ENCODE data around the gene ARHGEF38.
"Not testable (repeated sequence)": the region's sequence is repeated elsewhere in the genome, so short reads cannot be mapped to it uniquely, and the experiment has no call there.

ARHGEF38 gene

DNA sequence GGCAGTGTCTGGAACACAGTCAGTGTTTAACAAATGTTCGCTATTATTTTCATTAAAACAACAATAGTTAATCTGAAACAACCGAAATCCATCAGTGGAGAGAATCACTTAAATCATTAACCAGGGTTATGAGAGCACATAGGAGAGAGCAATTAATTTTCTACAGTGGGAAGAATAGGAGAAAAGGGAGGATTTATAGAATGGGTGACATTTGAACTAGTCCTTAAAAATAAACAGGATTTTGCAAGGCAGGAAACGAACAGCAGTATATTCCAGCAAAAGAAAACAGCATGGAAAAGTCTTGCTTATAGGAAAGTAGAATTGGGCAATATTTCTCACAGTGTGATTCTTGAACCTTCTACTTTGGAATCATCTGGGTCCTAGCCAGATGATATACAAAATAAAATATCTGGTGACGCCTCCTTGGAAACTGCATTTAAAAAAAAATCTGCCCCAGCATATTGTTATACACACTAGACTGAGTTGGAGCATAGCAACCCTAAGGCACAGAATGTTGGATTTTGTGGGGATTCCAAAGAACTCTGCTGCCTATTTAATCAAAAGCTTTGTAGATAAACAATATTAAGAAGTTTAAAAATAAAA lies 100.0 kb downstream of the ARHGEF38 start:
- DNase-seq (ENCODE audit: low read depth in 2 of 2), result no peak

DNA sequence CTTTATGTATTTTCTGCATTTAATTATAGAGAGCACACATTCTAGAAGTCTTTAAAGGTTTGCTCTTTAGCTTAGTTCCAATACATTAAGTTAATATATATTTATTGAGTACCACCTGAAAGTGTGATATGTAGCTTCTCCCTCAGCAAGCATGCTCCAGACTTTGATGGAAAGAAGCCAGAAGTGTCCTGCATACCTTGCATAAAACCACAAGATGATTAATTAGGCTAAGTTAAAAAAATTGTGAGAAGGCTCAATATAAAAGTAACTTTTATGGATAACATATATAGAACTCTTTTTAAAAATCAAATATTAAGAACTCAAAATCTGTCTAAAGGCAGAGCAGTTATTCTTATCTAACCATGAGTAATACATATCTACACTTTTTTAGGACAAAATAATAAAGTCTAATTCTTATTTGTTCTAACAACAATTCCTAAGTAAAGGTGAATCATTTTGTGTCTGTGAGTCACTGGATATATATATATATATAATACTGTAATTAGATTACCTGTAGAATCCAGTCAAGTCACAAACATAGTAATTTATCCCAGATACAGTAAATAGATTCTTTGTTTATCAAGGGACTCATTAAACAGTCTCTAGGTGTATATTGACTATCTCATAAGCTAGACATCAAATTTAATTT lies 104.8 kb downstream of the ARHGEF38 start:
- DNase-seq (ENCODE audit: low read depth in 2 of 2), result no peak

DNA sequence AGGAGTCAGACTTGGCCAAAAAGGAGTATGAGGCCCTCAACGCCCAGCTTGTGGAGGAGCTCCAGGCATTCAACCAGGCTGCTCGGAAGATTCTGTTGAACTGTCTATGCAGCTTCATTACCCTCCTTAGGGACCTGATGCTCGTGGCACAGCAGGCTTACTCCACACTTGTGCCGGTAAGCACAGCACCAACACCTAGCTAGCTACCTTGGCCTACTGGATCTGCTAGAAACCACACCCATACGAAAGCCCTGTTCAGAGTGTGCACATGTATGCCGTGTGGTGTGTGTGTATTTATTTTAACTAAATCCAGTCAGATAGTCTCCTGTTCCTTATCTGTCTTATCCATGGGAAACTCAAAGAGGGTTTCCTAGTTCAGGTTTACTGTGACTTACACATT lies 106.8 kb downstream of the ARHGEF38 start:
- DNase-seq (ENCODE audit: low read depth in 2 of 2), result no peak

DNA sequence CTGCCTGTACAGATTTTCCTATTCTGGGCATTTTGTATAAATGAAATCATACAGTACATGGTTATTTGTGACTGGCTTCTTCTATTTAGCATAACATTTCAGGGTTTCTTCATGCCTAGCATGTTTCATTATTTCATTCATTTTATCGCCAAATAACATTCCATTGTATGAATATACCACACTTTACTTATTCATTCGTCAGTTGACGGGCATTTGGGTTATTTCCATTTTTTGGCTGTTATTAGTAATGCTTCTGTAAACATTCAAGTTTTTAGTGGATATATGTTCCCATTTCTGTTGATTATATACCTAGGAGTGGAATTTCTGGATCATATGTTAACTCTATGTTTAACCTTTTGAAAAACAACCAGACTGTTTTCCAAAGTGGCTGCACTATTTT lies 108.6 kb downstream of the ARHGEF38 start:
- no peak for DNase-seq (ENCODE audit: low read depth in 2 of 2)

DNA sequence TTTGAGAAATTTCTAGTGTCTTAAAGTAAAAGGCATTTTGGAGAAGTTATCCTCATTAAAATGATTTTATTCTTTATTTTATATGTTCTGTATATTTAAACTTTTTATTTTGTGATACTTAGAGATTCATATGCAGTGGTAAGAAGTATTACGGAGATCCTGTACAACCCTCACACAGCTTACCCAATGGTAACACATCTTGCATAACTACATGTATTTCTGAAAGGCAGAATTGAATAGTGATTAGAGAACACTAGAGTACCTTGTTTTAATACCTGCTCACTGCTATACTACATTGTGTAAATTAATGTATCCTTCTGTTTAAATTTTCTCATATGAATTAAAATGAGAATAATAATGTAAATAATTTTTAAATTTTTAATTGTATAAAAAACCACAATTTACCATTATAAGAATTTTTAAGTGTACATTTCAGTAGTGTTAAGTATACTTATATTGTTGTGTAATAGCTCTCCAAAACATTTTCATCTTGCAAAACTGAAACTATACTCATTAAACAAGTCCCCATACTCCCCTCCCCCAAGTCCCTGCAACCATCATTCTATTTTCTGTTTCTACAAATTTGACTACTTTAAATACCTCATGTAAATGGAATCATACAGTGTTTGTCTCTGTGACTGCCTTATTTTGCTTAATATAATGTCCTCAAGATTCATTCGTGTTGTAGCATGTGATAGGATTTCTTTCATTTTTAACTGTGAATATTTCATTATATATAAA lies 110.7 kb downstream of the ARHGEF38 start:
- DNase-seq (ENCODE audit: low read depth in 2 of 2), result no peak

DNA sequence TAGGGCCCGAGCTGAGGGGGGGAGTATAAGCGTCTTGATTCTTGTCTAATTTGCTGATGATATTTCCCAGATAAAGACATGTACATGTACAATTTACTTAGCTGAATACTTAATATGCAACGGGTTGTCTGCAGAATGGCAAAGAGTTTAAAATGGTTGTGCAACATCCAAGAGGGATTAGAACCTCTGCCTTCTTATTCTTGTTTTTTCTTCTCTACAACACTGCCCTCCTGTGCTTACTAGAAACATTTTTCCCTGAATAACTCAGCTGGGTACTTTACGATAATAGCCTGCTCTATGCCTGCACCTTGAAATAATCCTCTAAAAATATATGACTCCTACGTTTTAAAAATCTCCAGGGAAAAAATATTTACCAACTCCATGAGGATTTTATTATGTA lies 114.3 kb downstream of the ARHGEF38 start:
- no peak for DNase-seq (ENCODE audit: low read depth in 2 of 2)

DNA sequence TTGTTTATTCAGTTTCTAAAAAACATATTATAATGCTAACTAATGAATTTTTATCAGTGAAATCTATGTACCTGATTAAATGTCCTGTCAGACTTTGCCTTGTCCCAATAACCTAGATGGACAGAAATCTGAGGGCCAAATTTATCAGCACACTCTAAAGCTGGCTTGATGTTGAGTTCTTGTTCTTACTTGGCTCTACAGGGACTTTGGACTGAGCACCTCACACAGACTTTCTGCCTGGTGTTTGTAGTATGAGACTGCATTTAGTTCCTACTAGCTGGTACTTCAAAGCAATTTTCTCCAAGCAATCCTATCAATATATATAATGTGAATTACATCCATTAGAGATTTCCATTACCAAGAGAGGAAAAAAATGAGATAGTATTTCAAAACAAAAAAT lies 118.3 kb downstream of the ARHGEF38 start:
- no peak for DNase-seq (ENCODE audit: low read depth in 2 of 2)

DNA sequence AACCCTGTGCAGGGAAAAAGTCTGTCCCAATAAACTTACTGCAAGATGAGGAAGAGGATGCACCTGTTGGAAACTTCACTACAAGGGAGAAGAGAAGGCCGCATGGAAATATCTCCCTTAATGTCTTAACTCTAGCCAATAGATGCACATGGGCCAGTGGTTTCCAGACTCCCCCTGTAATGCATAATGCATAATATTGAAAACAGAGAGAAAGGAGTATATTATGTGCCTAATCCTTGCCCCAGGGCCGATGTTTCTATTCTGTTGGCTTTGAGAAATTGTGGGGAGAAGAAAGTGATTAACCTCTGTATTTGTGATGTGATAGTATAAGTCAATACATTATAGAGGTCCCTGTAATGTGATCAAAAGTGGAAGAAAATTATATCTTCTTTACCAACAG lies 118.9 kb downstream of the ARHGEF38 start:
- DNase-seq (ENCODE audit: low read depth in 2 of 2), result no peak

DNA sequence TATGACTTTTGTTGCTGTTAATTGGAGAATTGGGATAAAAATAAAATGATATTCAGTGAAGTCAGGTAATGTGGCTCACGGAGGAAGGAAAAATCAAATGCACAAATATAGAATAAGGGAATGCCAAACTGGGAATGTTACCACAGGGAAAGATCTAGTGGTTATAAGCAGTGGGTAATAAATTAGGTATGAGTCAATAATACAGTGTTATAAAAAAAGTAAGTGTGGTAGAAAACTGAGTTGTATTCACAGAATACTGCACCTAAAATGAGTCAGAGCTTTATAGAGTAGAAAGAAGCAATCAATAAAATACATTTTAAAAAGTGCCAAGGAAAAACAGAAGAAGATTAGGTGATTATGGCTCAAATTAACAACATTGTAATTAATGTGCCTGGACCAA lies 121.6 kb downstream of the ARHGEF38 start:
- no peak for DNase-seq (ENCODE audit: low read depth in 2 of 2)

DNA sequence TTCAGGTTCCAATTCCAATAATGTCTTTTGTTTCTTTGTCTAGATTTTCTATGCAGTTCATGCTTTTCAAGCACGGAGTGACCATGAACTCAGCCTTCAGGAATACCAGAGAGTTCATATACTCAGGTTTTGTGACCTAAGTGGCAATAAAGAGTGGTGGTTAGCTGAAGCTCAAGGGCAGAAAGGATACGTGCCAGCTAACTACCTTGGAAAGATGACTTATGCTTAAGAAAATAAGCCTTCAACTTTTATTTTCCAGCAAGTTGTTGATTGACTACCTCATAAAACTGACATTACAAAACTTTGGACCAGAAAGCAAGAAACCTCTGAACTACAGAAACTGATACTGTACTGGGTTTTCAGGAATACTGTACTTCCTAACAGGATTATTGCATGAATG lies 125.3 kb downstream of the ARHGEF38 start:
- no peak for DNase-seq (ENCODE audit: low read depth in 2 of 2)

DNA sequence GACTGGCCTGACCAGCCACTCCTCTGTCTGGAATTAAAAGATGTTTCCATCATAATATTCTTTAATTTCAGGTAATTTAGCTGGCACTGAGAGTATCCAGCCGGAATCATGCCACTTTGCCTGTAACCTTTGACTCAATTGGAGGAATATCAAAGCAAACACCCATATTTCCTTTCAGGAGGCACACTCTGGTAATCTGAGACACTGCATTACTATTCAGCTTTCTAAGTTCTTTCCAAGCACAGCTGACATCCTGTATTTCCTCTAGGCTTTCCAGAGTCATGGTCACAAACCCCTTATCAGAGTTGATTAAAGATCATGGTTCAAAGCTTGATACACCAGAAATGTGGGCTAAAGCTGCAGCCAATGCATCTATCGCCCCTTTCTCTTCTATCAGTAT lies 126.8 kb downstream of the ARHGEF38 start:
- DNase-seq (ENCODE audit: low read depth in 2 of 2), result no peak

DNA sequence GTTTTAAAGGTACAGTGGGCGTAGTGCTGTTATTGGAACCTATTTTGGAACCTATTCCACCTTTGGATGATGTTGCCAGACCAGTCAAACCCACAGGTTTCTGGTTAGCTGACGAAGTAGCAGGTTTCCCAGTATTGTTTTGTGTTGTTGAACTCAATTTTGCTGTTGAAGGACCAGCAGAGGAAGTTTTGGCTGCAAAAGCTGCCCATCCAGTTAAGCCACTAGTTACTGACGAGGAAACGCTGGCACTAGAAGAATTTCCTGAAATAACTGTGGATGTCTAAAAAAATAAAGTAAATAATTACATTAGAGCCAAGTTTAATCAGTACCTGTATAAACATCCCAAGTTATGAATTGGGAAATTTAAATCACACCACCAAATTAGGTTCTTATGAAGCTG lies 130.6 kb downstream of the ARHGEF38 start:
- DNase-seq (ENCODE audit: low read depth in 2 of 2), result no peak

DNA sequence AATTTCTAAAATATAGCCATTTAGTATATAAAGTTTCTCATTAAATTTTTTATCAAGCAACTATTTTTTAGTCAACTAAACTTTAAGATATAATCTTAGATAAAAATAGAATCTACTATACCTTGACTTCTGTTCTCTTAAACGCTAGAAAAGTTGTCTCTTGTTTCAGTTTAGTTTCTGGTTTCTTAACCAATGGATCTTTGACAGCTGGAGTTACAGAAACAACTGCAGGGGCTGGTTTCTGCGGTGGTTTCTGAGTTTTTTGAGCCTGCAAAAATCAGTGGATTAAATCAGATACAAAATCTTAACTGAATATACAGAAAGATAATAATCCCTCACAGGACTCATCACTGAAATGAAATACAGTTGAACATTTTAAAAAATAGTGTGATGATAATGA lies 134.2 kb downstream of the ARHGEF38 start:
- no peak for DNase-seq (ENCODE audit: low read depth in 2 of 2)

DNA sequence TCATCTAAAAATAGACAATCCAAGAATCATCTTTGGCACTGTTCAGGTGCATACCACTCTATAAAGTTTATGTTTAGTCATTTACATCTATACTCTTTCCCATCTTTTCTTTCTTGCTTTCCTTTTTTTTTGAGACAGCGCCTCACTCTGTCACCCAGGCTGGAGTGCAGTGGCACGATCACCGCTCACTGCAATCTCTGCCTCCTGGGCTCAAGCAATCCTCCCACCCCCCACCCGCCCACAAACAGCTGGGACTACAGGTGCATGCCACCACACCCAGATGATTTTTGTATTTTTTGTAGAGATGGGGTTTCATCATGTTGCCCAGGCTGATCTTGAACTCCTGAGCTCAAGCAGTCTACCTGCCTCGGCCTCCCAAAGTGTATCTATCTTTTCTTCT lies 142.4 kb downstream of the ARHGEF38 start:
- not testable (repeated sequence) for DNase-seq (ENCODE audit: low read depth in 2 of 2)

DNA sequence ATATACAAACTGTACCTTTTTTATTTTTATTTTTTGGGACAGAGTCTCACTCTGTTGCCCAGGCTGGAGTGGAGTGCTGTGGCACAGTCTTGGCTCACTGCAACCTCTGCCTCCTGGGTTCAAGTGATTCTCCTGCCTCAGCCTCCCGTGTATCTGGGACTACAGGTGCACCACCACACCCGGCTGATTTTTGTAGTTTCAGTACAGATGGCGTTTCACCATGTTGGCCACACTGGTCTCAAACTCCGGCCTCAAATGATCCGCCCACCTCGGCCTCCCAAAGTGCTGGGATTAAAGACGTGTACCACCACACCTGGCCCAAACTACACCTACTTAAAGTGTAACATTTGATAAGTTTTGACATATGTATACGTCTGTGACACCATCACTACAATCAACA lies 143.4 kb downstream of the ARHGEF38 start:
- not testable (repeated sequence) for DNase-seq (ENCODE audit: low read depth in 2 of 2)

DNA sequence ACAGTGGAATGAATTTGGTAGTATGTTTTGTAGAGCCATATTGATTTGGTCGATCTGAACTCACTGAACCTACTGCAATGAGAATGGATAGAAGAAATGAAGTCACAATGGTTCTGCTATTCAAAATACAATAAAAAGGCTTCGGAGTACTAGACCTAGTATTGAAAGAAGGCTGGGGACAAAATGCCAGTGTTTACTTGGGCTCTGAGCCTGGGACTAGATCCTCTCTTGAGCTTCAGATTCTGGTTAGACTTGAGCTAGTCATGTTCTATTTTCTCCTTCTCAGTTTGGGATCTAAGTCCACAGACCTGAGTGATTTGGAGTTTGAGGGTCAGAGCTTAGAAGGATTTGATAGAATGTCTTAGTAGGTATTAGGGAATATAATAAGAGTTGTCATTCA lies 146.2 kb downstream of the ARHGEF38 start:
- no peak for DNase-seq (ENCODE audit: low read depth in 2 of 2)

DNA sequence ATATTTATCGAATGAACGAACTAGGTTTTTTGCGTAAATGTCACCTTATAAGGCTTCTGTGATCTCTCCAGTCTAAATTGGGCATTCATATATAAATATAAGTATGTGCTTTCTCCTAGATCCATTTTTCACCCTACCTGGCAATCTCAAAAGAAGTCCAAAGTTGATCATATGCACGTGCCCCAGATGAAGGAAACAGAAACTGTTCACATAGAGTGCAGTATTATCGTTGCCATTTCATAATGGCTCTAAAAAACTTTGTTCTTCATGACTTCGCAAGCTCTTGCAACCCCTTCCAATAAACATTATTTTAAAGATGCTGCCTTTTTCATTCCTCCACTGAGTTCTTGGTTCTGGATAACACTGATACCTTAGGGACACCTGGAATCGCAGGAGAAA lies 155.4 kb downstream of the ARHGEF38 start:
- DNase-seq (ENCODE audit: low read depth in 2 of 2), result no peak

DNA sequence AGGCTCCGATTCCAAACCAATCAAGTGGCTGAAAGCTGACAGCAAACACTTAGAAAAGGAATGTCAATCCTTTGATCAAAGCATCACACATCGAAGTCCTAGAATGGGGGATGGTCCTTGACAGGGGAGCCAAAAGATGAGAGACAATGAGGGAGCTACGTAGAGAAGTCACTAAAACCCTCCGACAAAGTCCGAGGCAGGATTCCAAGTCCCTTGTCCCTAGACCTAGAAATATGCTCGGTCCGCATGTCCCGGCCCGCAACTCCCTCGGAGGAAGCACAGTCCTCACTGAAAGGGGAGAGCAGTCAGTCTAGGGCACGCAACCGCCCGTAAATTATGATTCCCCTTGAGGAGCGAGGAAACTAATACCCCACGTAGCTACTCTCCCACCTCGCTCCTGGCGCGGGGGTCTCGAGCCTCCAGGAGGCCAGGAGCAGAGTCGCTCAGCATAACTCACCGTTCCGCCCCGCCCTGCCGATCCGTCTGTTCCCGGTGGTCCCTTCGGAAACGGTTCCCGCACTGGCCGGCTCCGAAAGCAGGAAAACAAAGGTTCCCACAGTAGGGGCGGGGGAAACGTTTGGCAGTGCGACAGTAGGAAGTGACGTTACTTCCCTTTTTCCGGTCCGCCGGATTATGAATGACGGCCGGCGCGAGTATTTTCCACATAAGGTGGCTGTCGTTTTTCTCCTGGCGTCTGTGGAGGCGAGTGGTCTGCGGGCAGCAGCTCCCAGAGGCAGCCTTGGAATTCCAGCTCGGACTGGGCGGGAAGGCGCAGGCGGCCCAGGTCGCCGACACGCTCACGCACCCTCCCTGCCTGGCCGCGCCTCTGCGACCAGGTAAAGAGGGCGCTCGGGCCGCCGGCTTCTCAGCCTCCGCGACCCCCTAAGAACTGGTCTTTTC lies 156.0 kb downstream of the ARHGEF38 start, which contains the start of the genes GSTCD and INTS12:
GSTCD (plus strand) TSS at position 604 of the 900 bp plus-strand sequence. CDS start 8,830 bp downstream, outside the sequence.
INTS12 (minus strand) TSS at position 509 of the 900 bp plus-strand sequence. CDS start 8,684 bp downstream, outside the sequence.
- DNase-seq (ENCODE audit: low read depth in 2 of 2), result peak; percentile 83

DNA sequence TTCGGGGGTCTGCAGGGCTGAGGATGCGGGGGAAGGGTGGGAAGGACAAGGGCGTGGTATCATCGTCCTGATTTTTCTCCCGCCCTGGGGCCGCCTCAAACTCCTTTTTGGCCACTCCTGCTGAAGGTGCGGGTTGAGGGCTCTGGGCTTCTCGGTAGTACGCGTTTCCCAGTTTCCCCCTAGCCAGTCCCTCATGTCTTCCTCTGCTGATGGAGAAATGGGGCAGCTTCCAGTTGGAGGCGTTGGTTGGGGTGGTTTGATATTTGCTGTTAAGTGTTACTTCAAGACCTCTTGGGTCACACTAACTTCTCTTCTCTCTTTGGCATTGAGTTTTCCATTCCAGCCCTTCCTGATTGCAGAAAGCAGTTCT lies 156.6 kb downstream of the ARHGEF38 start:
- DNase-seq (ENCODE audit: low read depth in 2 of 2), result no peak

DNA sequence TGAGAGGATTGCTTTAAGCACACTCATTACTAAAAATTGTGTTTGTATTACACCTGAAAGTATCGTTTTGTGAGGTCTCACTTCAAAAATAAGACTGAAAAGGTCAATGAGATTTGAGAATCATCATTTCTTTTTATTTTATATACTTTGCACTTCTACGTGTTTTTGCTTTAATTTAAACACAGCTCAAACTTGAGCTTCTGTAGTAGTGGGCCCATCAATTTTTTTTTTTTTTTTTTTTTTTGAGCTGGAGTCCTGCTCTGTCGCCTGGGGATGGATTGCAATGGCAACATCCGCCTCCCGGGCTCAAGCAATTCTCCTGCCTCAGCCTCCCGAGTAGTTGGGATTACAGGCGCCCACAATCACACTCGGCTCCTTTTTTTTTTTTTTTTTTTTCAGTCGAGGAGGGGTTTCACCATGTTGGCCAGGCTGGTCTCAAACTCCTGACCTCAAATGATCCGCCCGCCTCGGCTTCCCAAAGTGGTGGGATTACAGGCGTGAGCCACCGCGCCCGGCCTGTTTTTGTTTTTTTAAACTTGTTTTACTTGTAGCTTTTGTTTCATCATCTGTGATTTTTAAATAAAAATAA lies 157.7 kb downstream of the ARHGEF38 start:
- DNase-seq (ENCODE audit: low read depth in 2 of 2), result no peak

DNA sequence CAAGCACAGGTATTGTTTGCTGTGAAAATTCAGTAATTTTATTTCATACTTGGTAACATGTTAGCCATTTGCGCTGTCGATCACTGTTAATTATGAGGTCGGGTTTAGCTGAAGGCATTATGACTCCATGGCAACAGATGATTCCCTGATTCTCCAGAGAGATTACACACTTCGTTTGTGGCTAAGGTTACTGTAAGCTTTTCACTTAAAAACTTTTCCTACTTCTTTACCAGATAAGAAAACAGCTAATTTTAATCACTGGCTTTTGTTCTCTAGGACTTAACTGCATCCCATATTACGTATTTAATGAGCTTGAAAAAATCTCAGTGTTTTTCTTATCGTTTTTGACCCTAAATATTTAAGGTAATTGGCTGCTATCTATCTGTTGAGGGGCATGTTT lies 158.3 kb downstream of the ARHGEF38 start:
- no peak for DNase-seq (ENCODE audit: low read depth in 2 of 2)

DNA sequence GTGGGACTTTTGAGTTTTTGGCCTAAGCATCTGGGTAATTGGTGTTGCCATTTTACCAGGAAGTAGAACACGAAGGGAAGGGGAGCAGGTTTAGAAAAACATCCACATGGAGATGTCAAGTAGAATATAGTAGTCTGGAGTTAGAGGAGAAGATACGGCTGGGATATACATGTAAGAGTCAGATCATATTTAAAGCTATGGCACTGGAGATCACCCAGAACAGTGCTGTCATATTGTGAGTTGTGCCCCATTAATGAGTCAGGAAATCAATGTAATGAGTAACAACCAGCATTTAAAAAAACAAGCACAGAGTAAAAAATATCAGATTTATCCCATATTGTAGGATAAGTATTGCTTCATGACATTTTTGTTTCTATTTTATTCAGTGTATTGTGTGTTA lies 160.3 kb downstream of the ARHGEF38 start:
- DNase-seq (ENCODE audit: low read depth in 2 of 2), result no peak

All from activated CD4-positive, alpha-beta T cell treated with anti-CD3 and anti-CD28 coated beads for 24 hours (primary cell).